ENCODE results near the gene TSC22D3.

Gene TSC22D3

GRCh38 chrX:107730298-107730655 is 45.3 kb downstream of the TSC22D3 start:
- DNase-seq: no peak

- no peak for DNase-seq
These were observed 45.9 kb downstream of the TSC22D3 start for GRCh38 chrX:107729558-107730297.

- DNase-seq: no peak
These were observed 47.1 kb downstream of the TSC22D3 start for GRCh38 chrX:107728371-107729099.

- DNase-seq: no peak
These were observed 48.6 kb downstream of the TSC22D3 start for GRCh38 chrX:107726816-107727534.

GRCh38 chrX:107725761-107726555 is 49.6 kb downstream of the TSC22D3 start:
- no peak for DNase-seq

- DNase-seq: no peak
These were observed 50.9 kb downstream of the TSC22D3 start for GRCh38 chrX:107724653-107725052.

- no peak for DNase-seq
These were observed 52.1 kb downstream of the TSC22D3 start for GRCh38 chrX:107723511-107723910.

- no peak for DNase-seq
These were observed 53.5 kb downstream of the TSC22D3 start for GRCh38 chrX:107721966-107722707.

- DNase-seq: no peak
These were observed 54.3 kb downstream of the TSC22D3 start for GRCh38 chrX:107721318-107721717.

GRCh38 chrX:107718156-107718621 is 57.4 kb downstream of the TSC22D3 start:
- DNase-seq: peak; percentile 64

- DNase-seq: peak; percentile 66
These were observed 58.5 kb downstream of the TSC22D3 start for GRCh38 chrX:107716816-107717700.

GRCh38 chrX:107716118-107716684 is 59.4 kb downstream of the TSC22D3 start:
- DNase-seq: no peak

- DNase-seq: no peak
These were observed 60.1 kb downstream of the TSC22D3 start for GRCh38 chrX:107715331-107716117.

GRCh38 chrX:107714206-107714891 is 61.2 kb downstream of the TSC22D3 start:
- DNase-seq: no peak

- DNase-seq: no peak
These were observed 61.9 kb downstream of the TSC22D3 start for GRCh38 chrX:107713543-107714205.

GRCh38 chrX:107713203-107713542 is 62.4 kb downstream of the TSC22D3 start:
- DNase-seq: no peak

- no peak for DNase-seq
These were observed 63.1 kb downstream of the TSC22D3 start for GRCh38 chrX:107712231-107713202.

Measured in amniotic stem cell (primary cell).